ENCODE results near the gene DNAJC4.

Gene DNAJC4, protein sequence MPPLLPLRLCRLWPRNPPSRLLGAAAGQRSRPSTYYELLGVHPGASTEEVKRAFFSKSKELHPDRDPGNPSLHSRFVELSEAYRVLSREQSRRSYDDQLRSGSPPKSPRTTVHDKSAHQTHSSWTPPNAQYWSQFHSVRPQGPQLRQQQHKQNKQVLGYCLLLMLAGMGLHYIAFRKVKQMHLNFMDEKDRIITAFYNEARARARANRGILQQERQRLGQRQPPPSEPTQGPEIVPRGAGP

DNA sequence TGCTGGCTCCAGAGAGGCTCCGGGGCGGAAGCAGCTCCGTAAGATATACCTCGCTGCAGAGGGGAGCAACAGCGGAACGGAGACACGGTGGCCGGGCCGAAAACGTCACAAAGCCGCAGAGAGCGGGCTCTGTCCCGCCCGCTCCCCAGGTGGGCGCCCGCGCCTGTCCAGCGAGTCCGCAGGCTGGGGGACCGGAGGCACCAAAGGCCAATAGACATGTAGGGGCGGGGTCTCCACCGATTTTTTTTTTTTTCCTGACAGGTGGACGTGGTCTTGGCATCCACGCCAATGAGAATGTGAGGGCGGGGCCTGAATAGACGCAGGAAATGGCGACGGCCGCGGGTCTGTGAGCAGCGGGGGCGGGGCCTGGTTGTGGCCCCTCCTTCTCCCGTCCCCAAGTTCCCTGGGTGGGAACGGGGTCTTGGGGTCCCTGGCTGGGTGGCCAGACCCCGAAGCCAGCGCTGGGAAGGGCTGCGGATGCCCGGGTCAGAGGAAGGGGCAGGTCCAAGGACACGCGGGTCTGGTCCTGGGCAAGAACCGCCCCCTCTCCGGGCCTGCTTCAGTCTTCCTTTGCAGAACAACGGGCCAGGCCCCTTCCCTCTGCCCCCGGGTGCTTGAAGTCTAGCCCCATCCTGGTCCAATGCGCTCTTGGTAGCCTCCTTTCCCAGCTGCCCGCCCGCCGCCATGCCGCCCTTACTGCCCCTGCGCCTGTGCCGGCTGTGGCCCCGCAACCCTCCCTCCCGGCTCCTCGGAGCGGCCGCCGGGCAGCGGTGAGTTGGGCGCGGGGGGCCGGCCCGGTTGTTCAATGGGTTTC lies at the start of gene DNAJC4:
Gene DNAJC4, plus strand, starts transcription at position 378 of the 814 bp plus-strand sequence. Its CDS starts 307 bp downstream, at position 685.
- DNase-seq = peak; percentile 94

DNA sequence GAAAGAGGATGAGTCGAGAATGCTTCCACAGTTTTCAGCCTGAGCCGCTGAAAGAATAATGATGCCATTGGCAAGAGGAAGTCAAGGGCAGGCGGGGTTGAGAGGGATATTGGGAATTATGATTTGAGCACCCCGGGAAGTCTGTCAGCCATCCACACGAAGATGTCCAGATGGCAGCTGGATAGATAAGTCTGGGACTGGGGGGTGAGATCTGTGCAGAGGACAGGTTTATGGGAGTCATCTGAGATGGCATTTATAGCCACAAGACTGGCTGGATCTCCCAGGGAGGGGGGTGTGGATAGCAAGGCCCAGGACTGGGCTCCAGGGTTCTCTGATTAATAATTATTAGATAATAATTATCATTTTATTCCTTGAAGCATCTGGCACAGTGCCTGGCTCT lies 49.5 kb upstream of the DNAJC4 start:
- no peak for DNase-seq

DNA sequence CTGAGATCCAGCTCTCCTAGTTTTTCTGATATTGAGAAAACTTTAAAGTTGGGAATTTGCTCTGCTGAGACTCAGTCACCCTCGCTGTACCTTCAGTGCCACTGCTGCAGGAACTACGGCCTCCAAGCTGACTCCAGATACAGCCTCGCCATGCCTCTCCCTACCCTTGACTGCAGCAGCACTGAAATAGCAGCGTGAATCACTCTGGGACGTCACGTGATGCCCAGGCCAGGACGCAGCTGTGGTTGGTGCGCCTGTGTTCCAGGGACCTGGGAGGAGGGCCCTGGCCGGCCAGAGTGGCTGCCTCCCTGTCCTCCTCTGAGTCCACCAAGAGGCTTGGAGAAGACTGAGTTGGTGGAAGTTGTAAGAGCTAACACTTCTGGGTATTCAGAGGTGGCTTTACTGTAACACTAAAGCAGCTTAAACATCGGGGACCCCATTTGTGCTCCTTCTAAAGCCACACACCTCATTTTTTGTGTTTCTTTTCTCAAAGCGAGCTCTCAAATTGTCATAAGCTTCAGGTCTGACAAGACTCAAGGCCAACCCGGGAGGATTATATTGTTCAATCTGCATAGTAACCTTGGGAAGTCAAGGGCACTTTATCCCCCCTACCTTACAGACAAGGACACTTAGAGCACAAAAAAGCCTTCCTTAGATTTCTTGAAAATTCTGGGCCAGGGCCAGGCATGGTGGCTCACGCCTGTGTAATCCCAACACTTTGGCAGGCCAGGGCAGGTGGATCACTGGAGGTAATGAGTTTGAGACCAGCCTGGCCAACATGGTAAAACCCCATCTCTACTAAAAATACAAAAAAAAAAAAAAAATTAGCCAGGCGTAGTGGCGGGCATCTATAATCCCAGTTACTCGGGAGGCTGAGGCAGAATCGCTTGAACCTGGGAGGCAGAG lies 48.6 kb upstream of the DNAJC4 start:
- peak; percentile 55 for DNase-seq

DNA sequence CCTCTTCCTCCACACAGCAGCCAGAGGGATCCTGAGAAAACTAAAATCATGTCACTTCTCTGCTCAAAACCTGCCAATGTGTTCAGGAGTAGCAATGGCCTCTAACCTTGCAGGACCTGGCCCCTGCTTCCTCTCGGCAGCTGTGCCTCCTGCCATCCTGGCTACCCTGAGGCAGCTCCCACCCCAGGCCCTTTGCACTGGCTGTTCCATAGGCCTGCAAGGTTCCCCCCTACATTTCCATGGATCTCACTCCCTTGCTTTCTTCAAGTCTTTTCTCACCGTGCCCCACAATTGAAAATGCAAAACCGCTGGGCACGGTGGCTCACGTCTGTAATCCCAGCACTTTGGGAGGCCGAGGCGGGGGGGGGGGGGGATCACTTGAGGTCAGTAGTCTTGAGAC lies 46.5 kb upstream of the DNAJC4 start:
- DNase-seq = no peak

DNA sequence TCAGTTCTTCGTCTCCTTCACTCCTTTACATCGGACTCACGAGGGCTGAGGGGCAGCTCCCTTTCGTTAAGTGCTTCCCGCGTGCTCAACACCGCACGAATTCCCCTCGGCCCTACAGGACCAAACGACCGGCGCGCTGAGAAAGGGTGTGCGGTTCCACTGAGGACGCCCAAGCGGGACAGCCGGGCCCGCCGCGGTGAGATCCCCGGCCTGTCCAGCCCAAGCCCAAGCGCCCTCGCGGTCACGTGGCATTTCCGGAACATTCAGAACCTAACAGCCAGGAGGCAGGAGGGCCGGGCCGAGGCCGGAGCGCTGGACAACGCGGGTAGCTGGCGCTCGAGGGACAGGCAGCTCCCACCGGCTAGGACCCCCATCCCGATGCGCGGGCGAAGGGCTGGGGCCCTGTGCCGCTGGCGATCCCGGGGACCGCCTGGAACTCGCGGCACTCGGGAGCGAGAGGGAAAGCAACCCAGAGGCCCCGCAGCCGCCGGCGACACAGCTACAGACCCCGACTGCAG lies 45.1 kb upstream of the DNAJC4 start:
- peak; percentile 53 for DNase-seq

DNA sequence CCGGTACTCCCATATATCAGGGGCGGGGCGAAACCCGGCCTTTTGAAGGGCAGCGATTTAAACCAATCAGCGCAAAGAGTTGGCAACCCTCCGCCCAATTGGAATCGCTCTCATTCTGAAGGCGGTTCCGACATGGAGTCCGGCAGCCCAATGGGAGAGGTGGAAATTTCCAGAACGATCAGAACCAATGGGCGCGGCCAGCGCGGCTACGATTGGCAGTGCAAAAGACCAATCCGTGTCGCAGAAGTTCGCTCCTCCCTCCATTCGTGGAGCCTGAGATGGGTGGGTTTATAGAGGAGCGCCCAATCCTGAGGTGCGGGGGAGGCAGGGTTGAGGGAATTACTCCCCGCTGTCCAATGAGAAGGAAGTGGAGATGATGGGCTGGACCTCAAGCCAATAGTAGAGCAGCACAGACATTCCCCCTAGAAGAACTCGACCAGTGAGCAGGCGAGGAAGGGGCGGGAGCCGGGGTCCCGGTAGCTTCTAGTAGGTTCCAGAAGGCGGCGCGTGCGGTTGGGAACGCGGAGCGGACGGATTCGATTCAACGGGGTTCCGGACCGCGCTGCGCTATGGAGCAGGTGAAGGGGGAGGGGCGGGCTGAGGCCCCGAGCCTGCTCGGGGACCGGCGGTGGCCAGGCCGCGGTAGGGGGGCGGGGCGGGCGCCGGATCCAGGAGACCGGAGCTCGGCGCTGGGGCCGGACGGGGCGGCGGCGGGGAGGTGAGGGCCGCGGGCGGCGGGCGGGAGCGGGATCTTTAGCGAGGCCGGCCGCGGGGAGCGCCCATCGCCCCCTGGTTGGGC lies 44.5 kb upstream of the DNAJC4 start, which contains the start of gene STIP1:
Gene STIP1, plus strand, starts transcription at position 479 of the 799 bp plus-strand sequence. Its CDS starts 91 bp downstream, at position 570.
- peak; percentile 97 for DNase-seq

DNA sequence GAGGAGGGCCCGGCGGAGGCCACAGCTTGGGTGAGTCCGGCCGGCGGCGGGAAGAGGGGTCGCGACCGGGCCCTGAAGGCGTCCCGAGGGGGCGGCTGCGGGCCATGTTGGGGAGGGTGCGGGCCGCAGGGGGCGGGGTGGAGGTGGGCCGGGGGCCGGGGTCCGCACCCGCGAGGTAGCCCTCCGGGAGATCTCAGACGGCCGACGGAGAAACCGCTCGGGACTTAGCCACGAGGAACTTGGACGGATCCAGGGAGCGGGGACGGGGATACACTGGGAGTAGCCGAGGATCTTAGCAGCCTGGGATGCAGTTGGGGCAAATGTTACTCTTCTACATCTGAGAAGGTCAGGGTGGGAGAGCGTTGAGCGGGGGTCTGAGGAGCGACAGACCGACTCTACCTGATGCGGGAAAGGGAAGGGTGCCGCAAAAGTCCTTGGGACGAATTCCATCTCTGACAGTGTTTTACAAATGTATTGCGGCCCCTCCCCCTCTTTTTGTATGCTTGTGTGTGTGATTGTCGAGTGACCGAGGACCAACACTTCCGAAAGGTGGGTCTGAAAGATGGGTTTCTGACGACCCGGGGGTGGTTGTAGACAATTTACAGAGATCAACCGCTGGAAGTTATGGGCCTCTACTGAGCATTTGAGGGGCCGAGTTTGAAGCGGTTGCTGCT lies 43.7 kb upstream of the DNAJC4 start:
- peak; percentile 53 for DNase-seq

DNA sequence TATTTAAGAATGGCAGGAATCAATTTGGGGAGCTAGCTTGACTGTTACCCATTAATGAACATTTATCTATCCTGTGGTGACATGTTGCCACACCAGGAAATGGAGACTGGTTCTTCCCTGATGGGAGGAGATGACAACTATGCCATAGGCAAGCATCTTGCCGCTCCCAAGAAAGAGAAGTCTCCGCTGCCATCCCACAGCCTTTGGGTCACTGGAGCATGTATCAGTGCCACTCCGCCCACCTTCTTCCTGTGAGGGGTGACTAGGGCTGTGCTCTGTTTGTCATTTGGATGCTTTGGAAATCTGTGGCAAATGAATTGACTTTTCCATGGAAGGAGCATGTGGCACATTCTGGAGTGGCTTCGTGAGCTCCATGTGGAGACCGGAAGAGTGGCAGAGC lies 37.9 kb upstream of the DNAJC4 start:
- DNase-seq = no peak

DNA sequence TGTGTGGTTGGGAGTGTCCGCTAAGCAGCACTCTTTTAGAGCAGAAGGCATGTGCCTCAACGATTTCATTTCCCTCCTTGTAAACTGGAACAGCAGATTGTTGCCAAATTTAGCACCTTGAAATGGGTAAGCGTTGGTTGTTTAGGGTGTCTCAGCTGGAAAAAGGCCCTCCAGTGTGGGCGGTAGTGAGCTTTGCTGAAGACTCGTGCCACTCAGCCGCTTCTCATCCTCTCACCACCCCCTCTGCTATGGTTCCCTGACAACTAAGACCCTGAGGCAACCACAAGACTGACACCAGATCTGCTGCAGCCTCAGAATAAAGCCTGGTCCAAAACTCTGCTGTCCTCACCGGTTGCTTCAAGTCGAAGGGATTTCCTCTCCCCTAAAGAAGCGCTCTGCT lies 33.7 kb upstream of the DNAJC4 start:
- no peak for DNase-seq

DNA sequence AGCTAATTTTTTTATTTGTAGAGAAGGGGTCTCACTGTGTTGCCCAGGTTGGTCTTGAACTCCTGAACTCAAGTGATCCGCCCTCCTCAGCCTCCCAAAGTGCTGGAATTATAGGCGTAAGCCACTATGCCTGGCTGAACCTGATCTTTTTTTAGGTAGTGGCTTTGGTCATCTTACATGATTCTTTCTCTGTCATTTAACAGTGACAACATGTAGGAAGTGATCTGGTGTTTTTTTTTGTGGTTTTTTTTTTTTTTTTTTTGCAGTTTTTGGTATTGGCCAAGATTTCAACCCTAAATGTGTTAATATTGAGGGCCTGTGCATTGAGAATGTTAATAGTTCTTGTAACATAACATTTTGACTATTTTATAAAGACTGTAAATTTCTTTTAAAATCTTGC lies 31.8 kb upstream of the DNAJC4 start:
- DNase-seq = no peak

DNA sequence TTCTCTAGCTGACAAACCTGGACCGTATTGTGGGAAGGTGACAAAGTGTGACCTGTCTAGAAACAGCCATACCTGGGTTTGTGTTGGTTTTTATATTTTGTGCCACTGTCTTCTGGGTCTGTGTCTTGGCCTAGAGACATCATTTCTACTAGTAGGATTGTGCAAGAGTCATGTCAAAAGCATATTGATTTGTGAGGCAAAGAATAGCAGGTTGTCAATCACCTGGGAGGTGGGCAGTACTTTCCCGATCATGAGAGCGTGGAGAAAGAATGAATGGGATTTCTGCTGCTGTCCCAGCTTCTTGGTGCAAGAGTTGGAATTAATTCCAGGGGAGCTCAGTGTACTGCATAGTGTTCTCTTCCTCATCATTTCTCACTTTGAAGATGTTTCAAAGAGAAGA lies 28.8 kb upstream of the DNAJC4 start:
- DNase-seq = no peak

DNA sequence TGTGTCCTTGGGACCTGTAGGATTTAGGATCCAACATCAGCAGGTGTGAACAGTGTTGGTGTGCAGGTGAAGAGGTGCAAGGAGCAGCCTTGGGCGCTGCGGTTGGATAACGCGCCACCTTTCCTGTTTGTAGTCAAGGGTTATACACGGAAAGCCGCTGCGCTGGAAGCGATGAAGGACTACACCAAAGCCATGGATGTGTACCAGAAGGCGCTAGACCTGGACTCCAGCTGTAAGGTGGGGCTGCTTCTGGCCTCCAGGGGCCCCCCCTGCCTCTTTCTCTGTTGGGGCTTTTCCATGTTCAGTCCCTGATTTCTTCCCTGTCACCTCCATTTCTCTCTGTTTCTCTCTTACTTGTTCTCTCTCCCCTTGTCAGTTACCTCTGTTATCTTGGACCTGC lies 27.4 kb upstream of the DNAJC4 start:
- DNase-seq = no peak

DNA sequence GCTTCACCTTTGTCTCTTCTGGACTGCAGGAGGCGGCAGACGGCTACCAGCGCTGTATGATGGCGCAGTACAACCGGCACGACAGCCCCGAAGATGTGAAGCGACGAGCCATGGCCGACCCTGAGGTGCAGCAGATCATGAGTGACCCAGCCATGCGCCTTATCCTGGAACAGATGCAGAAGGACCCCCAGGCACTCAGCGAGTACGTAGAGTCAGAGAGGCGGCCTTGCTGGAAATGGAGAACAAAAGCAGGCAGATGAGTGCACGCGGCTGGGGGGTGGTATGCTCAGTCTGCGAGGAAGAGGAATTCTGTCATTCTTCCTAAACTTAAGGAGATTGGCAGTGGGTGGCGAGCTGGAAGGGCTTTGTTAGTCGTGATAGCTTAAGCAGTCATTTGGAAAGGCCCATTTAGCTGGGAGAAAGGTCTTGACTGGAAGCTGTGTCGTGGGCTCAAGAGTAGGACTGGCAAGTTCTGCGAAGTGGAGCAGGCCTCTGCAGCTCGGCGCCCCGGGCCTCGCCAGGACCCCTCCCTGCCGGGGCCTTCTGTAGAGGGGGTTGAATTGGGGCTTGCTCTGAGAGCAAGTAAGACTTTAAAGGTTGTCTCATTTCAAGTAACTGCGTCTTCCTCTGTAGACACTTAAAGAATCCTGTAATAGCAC lies 26.8 kb upstream of the DNAJC4 start:
- no peak for DNase-seq

DNA sequence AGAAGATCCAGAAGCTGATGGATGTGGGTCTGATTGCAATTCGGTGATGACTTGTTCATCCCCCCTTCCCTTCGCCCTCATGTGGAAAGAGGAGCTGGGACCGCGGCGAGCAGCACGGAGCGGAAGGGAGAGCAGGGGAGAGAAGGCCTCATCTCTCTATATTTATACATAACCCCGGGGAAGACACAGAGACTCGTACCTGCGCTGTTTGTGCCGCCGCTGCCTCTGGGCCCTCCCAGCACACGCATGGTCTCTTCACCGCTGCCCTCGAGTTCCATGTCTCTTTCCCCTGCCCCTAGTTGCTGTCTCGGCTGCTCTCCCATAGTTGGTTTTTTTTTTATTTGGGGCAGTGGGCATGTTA lies 26.3 kb upstream of the DNAJC4 start:
- no peak for DNase-seq

DNA sequence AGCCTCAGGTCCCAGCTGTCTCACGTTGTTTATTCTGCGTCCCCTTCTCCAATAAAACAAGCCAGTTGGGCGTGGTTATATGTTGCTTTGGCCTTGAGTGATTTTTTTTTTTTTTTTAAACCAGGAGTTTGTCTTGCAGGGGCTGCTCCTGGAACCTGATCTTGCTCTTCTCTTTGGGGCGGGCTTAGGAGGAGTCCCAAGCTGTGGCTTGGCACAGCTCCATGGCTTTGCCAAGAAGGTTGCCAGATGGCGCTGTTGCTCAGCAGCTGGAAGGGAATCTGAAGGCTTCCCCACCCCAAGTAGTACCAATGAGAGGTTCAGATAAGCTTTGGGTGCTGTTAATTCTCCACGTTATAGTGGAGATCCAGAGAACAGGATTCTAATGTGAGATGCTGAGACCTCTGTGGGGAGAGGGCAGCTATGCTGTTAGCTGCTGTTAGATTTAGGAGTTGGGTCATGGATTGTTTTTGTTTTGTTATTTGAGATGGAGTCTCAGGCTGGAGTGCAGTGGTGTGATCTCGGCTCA lies 25.8 kb upstream of the DNAJC4 start:
- peak; percentile 89 for DNase-seq

DNA sequence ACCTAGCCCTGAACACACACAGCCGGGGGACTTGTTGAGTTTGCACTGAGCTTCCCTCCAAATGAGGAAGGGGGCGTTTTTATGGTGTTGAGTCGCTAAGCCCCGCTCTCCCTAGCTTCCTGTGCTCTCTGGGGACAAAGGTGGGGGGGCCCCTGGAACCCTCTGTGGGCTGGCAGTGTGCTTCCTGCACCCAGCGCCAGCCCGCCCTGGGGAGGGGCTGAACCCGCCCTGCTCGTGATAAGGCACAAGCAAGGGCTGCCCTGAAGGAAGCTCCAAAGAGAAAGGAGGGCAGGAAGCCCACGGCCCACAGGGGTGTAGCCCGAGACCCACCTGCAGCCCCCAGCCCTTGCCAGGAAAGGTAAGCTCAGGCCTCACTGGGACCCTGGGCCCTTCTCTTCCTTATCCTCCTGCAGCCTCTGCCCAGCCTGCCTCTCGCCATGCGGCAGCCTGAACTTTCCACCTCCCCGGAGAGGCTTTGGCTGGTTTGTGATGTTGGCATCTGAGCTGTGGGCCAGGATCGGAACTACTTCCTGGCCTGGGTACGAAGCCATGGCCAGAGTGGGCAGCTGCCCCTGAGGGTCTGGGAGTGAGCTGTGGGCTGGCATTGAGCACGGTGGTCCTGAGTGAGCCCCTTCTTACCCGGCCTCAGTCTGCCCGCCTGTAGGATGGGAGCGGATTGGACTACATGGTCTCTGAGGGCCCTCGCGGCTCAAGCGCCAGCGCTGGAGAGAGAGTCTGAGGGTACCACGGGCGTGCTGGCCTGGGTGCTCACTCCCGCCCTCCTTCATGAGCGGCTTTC lies 23.7 kb upstream of the DNAJC4 start, which contains the start of gene FERMT3:
Gene FERMT3, plus strand, starts transcription at position 265 of the 799 bp plus-strand sequence. CDS start 644 bp downstream, outside the sequence.
- peak; percentile 89 for DNase-seq

DNA sequence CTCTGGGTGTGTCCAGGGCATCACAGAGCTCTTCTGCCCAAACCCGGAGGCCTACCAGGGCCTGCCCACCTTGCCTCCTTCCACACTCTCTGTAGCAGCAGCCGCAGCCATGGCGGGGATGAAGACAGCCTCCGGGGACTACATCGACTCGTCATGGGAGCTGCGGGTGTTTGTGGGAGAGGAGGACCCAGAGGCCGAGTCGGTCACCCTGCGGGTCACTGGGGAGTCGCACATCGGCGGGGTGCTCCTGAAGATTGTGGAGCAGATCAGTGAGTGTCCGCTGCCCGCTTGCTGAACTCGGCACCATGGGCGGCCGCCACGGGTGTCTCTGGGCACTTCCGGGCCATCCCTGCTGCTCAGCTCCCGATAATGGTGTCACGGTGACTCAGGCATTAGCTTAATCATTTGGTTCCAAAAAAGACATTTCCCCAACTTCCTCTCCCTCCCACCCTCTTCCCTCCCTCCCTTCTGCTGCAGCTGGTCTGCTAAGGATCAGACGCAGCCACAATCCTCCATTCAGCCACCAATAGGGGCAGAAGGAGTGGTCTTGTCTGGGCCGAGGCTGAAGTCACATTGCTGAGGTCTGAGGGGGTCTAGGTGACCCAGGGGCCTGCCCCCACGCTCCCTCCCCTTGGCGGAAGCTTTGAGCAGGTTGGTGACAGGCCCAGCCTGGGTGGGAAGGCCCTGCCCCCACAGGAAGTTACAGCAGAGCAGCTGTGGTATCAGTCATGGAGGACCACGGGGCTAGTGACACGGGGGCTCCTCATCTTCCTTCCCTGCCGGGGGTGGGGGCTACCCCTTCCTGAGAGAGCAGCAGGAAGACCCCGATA lies 22.9 kb upstream of the DNAJC4 start:
- peak; percentile 85 for DNase-seq

DNA sequence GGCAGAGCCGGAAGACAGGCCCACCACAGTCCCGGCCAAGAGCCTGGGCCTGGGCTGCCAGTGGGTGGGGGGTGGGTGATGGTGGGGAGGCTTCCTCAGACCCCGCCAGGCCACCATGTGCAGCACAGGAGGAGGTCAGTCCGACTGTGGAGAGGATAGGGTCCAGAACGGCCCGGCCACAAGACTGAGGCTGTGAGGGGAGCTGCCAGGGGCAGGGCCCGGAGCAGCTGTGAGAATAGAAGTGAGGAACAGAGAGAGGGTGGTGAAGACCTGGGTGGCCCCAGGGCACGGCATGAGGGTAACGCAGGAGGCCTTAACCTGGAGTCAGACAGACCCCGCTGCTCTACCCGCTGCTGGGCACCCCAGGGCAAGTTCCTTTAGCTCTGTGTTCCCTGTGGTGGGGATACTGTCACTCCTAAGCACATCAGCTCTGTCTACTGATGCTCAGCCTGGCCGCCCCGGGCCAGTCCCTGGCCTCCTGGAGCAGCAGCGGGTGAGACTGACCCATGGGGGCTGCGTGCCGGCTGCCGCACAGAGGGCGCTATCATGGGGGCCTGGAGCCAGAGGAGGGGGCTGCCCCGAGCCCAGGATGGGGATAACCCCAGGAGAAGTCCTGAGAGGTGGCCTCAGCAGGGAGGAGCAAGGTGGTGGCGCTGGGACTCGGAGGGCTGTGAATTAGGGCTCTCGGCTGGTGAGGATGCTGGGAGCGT lies 22.1 kb upstream of the DNAJC4 start:
- DNase-seq = no peak
